ENCODE results near the gene SIK3. TPM values are rescaled to one million over a fixed set of nuclear protein-coding genes. Genes with fewer than 3 reads are reported as not detected.
A peak's percentile ranks its signal among the peaks of the same experiment; 100 is the strongest.
"Not testable (repeated sequence)": the region's sequence is repeated elsewhere in the genome, so short reads cannot be mapped to it uniquely, and the experiment has no call there.

SIK3 gene
- total RNA-seq, 1 donor from 2014 or later: 54.6 TPM

- DNase-seq (ENCODE audit: low spot score): no peak
Measured at GRCh38 chr11:116842117-116842516, 256.1 kb downstream of the SIK3 start.

- no peak for DNase-seq (ENCODE audit: low spot score)
Measured at GRCh38 chr11:116840746-116841296, 257.4 kb downstream of the SIK3 start.

GRCh38 chr11:116840224-116840745 lies 257.9 kb downstream of the SIK3 start:
- DNase-seq (ENCODE audit: low spot score): no peak

- no peak for DNase-seq (ENCODE audit: low spot score)
Measured at GRCh38 chr11:116838321-116839084, 259.7 kb downstream of the SIK3 start.

- no peak for DNase-seq (ENCODE audit: low spot score)
Measured at GRCh38 chr11:116837231-116838091, 260.8 kb downstream of the SIK3 start, which contains the start of gene APOA1. APOA1 (minus strand) TSS chr11:116837622; CDS start chr11:116837387, 235 bp downstream.

GRCh38 chr11:116836632-116836991 lies 261.6 kb downstream of the SIK3 start:
- no peak for DNase-seq (ENCODE audit: low spot score)

GRCh38 chr11:116835791-116836631 lies 262.2 kb downstream of the SIK3 start:
- peak; percentile 94 for DNase-seq (ENCODE audit: low spot score)

GRCh38 chr11:116835042-116835772 lies 263.0 kb downstream of the SIK3 start:
- DNase-seq (ENCODE audit: low spot score): no peak

- DNase-seq (ENCODE audit: low spot score): not testable (repeated sequence)
Measured at GRCh38 chr11:116834535-116835041, 263.6 kb downstream of the SIK3 start.

- DNase-seq (ENCODE audit: low spot score): no peak
Measured at GRCh38 chr11:116833816-116834534, 264.3 kb downstream of the SIK3 start.

- no peak for DNase-seq (ENCODE audit: low spot score)
Measured at GRCh38 chr11:116833491-116833815, 264.8 kb downstream of the SIK3 start.

- peak; percentile 35 for DNase-seq (ENCODE audit: low spot score)
Measured at GRCh38 chr11:116832350-116833290, 265.6 kb downstream of the SIK3 start.

GRCh38 chr11:116831790-116832349 lies 266.4 kb downstream of the SIK3 start:
- no peak for DNase-seq (ENCODE audit: low spot score)

GRCh38 chr11:116830184-116830912 lies 267.9 kb downstream of the SIK3 start:
- DNase-seq (ENCODE audit: low spot score): no peak

GRCh38 chr11:116829525-116830183 lies 268.6 kb downstream of the SIK3 start, which contains the start of gene APOC3:
APOC3 (plus strand) TSS chr11:116829907; CDS start chr11:116830583, 676 bp downstream.
- no peak for DNase-seq (ENCODE audit: low spot score)

- no peak for DNase-seq (ENCODE audit: low spot score)
Measured at GRCh38 chr11:116828632-116829524, 269.4 kb downstream of the SIK3 start.

All from mucosa of gallbladder (tissue), 1 donor.